Measurements from ENCODE around the gene TFDP2. TPM values are rescaled to one million over a fixed set of nuclear protein-coding genes. Genes with fewer than 3 reads are reported as not detected.
"Not testable (repeated sequence)": the region's sequence is repeated elsewhere in the genome, so short reads cannot be mapped to it uniquely, and the experiment has no call there.

TFDP2 gene
- total and polyA plus RNA-seq, 7 experiments from 2014 or later, result 23.7 to 44.7 (median 40.6) TPM

DNA sequence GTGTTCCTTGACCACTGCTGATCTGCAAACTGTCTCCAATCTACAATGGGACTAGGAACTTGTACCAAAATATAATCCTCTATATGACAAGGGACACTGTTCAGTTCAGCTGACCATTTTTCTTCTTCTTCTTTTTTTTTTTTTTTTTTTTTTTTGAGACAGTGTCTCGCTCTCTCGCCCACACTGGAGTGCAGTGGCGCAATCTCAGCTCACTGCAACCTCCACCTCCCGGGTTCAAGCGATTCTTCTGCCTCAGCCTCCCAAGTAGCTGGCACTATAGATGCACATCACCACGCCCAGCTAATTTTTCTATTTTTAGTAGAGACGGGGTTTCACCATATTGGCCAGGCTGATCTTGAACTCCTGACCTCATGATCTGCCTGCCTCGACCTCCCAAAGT is 174.6 kb downstream of the TFDP2 start:
- H3K4me3 Mint-ChIP-seq; H3K9me3 ChIP-seq (ENCODE audit: control insufficient read depth in 2 of 3, low read length in 3 of 3); H3K4me1 ChIP-seq (ENCODE audit: control insufficient read depth in 2 of 2, insufficient read depth in 2 of 2, low read length in 2 of 2); H3K4me1 Mint-ChIP-seq; intact Hi-C loops (cut with micrococcal nuclease); POLR2A ChIA-PET; DNase-seq; H3K4me3 ChIP-seq (ENCODE audit: low read length); H3K27me3 Mint-ChIP-seq; H3K27ac ChIP-seq (ENCODE audit: low read depth, low read length); H3K9me3 Mint-ChIP-seq; ATAC-seq; H3K36me3 ChIP-seq (ENCODE audit: control insufficient read depth in 2 of 3, insufficient read depth in 3 of 3, low read length in 3 of 3); H3K27ac Mint-ChIP-seq; H3K27me3 ChIP-seq (ENCODE audit: control insufficient read depth in 2 of 2, insufficient read depth in 2 of 2, low read length in 2 of 2): not testable (repeated sequence)
- peaks cover 3 to 44% (median 33%) of the 10 kb centered on the region in 5 donors for H3K36me3 Mint-ChIP-seq
- CTCF ChIA-PET, result interaction anchor here (0.7 kb wide), 1 partner anchor 191 kb away, joined by 3 read pairs; no protein-coding TSS in a partner anchor

DNA sequence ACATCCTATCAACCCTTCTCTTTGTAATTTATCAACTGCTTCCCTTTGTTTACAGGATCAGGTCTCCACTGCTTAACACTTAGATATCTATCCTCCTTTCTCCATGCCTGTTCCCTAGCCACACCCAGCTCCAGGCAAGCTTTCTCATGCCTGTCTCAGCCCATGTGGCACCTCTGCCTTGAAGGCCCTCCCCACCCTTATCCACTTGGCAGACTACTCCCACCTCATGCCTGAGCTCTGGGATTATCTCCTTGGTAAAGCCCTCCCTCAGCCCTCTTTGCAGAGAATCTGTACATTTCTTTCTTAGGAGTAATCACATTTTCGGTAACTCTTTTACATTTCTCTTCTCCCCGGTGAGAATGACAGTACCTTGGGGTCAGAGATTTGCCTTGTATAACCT is 176.9 kb downstream of the TFDP2 start:
- Mint-ChIP-seq H3K27ac (peak overlapping the region in 1 of 9 donors; percentile 20), H3K27me3 (no peaks in the 10 kb centered on the region), H3K36me3 (peaks cover 0 to 43% (median 23%) of the 10 kb centered on the region in 5 donors), H3K9me3 (no peaks in the 10 kb centered on the region), H3K4me1 (peaks cover 0 to 3% (median 0%) of the 10 kb centered on the region in 7 donors), H3K4me3 (no peak overlapping the region)
- CTCF ChIA-PET, result no interaction called here
- no peak for ATAC-seq
- Histone ChIP-seq H3K27ac (ENCODE audit: low read depth, low read length) (no peak overlapping the region), H3K9me3 (ENCODE audit: control insufficient read depth in 2 of 3, low read length in 3 of 3) (no peaks in the 10 kb centered on the region), H3K4me1 (ENCODE audit: control insufficient read depth in 2 of 2, insufficient read depth in 2 of 2, low read length in 2 of 2) (no peaks in the 10 kb centered on the region), H3K27me3 (ENCODE audit: control insufficient read depth in 2 of 2, insufficient read depth in 2 of 2, low read length in 2 of 2) (no peaks in the 10 kb centered on the region), H3K36me3 (ENCODE audit: control insufficient read depth in 2 of 3, insufficient read depth in 3 of 3, low read length in 3 of 3) (no peaks in the 10 kb centered on the region), H3K4me3 (ENCODE audit: low read length) (no peak overlapping the region)
- POLR2A ChIA-PET, result interaction anchor here (0.7 kb wide), 1 partner anchor 90 kb away, joined by 3 read pairs; no protein-coding TSS in a partner anchor
- intact Hi-C loops (cut with micrococcal nuclease), result no loop called here
- no peak for DNase-seq

DNA sequence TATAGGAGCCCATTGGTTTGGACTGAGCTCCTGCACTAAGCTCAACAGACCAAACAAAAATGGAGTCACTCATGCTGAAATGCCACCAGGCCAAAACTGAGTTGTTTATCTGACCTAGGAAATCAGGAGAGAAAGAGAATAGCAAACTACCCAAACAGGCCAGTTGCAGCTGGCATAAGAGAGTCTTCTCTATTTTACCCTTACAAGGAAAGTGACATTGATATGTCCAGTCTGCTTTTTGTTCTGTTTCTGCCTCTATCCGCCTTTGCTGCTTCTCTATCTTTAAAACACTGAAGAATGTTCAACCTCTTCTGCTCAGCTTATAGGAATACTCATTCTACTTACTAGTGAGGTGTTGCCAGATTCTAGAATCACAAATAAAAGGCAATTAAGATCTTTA is 177.8 kb downstream of the TFDP2 start:
- Mint-ChIP-seq H3K27me3 (no peaks in the 10 kb centered on the region), H3K9me3 (no peaks in the 10 kb centered on the region), H3K27ac (no peak overlapping the region), H3K4me3 (no peak overlapping the region), H3K36me3 (peaks cover 0 to 43% (median 22%) of the 10 kb centered on the region in 5 donors), H3K4me1 (peaks cover 0 to 3% (median 0%) of the 10 kb centered on the region in 7 donors)
- no peaks in the 10 kb centered on the region for H3K27me3 ChIP-seq (ENCODE audit: control insufficient read depth in 2 of 2, insufficient read depth in 2 of 2, low read length in 2 of 2)
- no peak overlapping the region for H3K27ac ChIP-seq (ENCODE audit: low read depth, low read length)
- no peaks in the 10 kb centered on the region for H3K4me1 ChIP-seq (ENCODE audit: control insufficient read depth in 2 of 2, insufficient read depth in 2 of 2, low read length in 2 of 2)
- ATAC-seq (no peak), DNase-seq (no peak)
- no peak overlapping the region for H3K4me3 ChIP-seq (ENCODE audit: low read length)
- intact Hi-C loops (cut with micrococcal nuclease), result no loop called here
- CTCF ChIA-PET, result no interaction called here
- H3K9me3 ChIP-seq (ENCODE audit: control insufficient read depth in 2 of 3, low read length in 3 of 3), result no peaks in the 10 kb centered on the region
- H3K36me3 ChIP-seq (ENCODE audit: control insufficient read depth in 2 of 3, insufficient read depth in 3 of 3, low read length in 3 of 3), result no peaks in the 10 kb centered on the region
- POLR2A ChIA-PET, result interaction anchor here (0.7 kb wide), 1 partner anchor 89 kb away, joined by 3 read pairs; no protein-coding TSS in a partner anchor

DNA sequence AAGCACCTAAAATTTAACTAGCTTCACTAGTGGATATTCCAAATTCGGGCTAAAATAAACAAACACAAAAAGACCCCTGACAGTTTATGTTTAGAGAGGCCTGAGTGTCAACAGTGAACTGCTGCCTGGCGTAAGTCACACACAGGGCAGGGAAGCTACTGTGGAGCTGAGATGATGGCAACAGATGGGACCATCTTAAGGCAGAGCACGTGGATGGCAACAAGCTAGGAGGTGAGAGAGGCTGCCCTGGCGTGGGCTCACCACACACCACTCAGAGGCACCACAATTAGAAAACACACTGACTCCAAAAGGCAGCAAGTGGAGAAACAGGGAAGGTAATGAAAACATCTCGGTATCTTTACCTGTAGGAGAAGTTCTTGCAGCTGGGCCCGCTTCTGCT is 179.6 kb downstream of the TFDP2 start:
- Histone ChIP-seq H3K9me3 (ENCODE audit: control insufficient read depth in 2 of 3, low read length in 3 of 3) (no peaks in the 10 kb centered on the region), H3K4me3 (ENCODE audit: low read length) (no peak overlapping the region), H3K27me3 (ENCODE audit: control insufficient read depth in 2 of 2, insufficient read depth in 2 of 2, low read length in 2 of 2) (no peaks in the 10 kb centered on the region), H3K4me1 (ENCODE audit: control insufficient read depth in 2 of 2, insufficient read depth in 2 of 2, low read length in 2 of 2) (no peaks in the 10 kb centered on the region), H3K27ac (ENCODE audit: low read depth, low read length) (no peak overlapping the region), H3K36me3 (ENCODE audit: control insufficient read depth in 2 of 3, insufficient read depth in 3 of 3, low read length in 3 of 3) (no peaks in the 10 kb centered on the region)
- Mint-ChIP-seq H3K27ac (no peak overlapping the region), H3K9me3 (no peaks in the 10 kb centered on the region), H3K27me3 (no peaks in the 10 kb centered on the region), H3K4me3 (no peak overlapping the region), H3K36me3 (peaks cover 0 to 35% (median 17%) of the 10 kb centered on the region in 5 donors), H3K4me1 (no peaks in the 10 kb centered on the region)
- CTCF ChIA-PET, result no interaction called here
- no peak for DNase-seq
- no peak for ATAC-seq
- intact Hi-C loops (cut with micrococcal nuclease), result loop anchor here in 1 of 2 donors (10.0 kb wide), 1 partner anchor 155 kb away; no protein-coding TSS in a partner anchor
- POLR2A ChIA-PET, result no interaction called here

DNA sequence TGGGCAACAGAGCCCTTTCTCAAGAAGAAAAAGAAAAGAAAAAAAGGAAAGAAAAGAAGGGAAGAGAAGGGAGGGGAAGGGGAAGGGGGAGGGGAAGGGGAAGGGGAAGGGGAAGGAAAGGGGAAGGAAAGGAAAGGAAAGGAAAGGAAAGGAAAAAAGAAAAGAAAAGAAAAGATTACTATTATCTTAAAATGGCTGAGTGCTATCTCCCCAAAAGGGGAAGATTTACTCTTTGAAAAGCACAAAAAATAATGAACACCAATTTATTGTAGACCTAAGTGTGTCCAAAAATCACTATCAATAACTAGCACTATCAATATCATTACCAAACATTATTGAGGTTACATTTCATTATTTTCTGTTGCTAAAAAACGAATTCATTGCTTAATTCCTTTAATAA is 183.9 kb downstream of the TFDP2 start:
- POLR2A ChIA-PET, result no interaction called here
- Mint-ChIP-seq H3K9me3 (no peaks in the 10 kb centered on the region), H3K4me3 (no peak overlapping the region), H3K27me3 (no peaks in the 10 kb centered on the region), H3K27ac (no peak overlapping the region), H3K36me3 (peaks cover 0 to 28% (median 4%) of the 10 kb centered on the region in 5 donors), H3K4me1 (peaks cover 0 to 2% (median 0%) of the 10 kb centered on the region in 7 donors)
- H3K27me3 ChIP-seq (ENCODE audit: control insufficient read depth in 2 of 2, insufficient read depth in 2 of 2, low read length in 2 of 2), result no peaks in the 10 kb centered on the region
- CTCF ChIA-PET, result no interaction called here
- no peaks in the 10 kb centered on the region for H3K4me1 ChIP-seq (ENCODE audit: control insufficient read depth in 2 of 2, insufficient read depth in 2 of 2, low read length in 2 of 2)
- H3K36me3 ChIP-seq (ENCODE audit: control insufficient read depth in 2 of 3, insufficient read depth in 3 of 3, low read length in 3 of 3), result no peaks in the 10 kb centered on the region
- intact Hi-C loops (cut with micrococcal nuclease), result loop anchor here in 1 of 2 donors (10.0 kb wide), 1 partner anchor 159 kb away; no protein-coding TSS in a partner anchor
- DNase-seq, result no peak
- ATAC-seq, result no peak
- H3K27ac ChIP-seq (ENCODE audit: low read depth, low read length), result no peak overlapping the region
- no peaks in the 10 kb centered on the region for H3K9me3 ChIP-seq (ENCODE audit: control insufficient read depth in 2 of 3, low read length in 3 of 3)
- no peak overlapping the region for H3K4me3 ChIP-seq (ENCODE audit: low read length)

DNA sequence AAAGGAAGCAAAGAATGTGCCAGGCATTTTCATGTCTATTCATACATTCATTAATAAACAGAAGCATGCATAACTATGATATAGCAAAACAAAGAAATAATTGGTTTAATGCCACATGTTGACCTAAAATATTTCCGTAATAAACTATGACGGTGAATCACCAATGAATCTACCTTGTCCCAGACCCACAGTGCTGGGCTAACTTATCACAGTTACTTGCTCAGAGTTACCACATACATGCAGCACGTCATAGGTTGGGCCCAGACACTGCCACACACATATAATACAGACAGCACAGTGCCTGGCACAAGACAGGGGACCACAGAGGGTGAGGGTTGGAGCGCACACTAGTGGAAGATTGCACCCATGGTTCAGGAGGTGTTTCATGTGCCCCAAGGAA is 186.0 kb downstream of the TFDP2 start:
- Mint-ChIP-seq H3K36me3 (peaks cover 0 to 29% (median 11%) of the 10 kb centered on the region in 5 donors), H3K27ac (no peak overlapping the region), H3K27me3 (no peaks in the 10 kb centered on the region), H3K9me3 (no peaks in the 10 kb centered on the region), H3K4me3 (no peak overlapping the region), H3K4me1 (peaks cover 0 to 2% (median 0%) of the 10 kb centered on the region in 7 donors)
- H3K27ac ChIP-seq (ENCODE audit: low read depth, low read length), result no peak overlapping the region
- peaks cover 0 to 10% (median 4%) of the 10 kb centered on the region in 3 experiments for H3K36me3 ChIP-seq (ENCODE audit: control insufficient read depth in 2 of 3, insufficient read depth in 3 of 3, low read length in 3 of 3)
- H3K27me3 ChIP-seq (ENCODE audit: control insufficient read depth in 2 of 2, insufficient read depth in 2 of 2, low read length in 2 of 2), result no peaks in the 10 kb centered on the region
- CTCF ChIA-PET, result interaction anchor here (0.7 kb wide), 1 partner anchor 317 kb away, joined by 3 read pairs; no protein-coding TSS in a partner anchor
- POLR2A ChIA-PET, result no interaction called here
- ATAC-seq (no peak), DNase-seq (no peak)
- H3K4me3 ChIP-seq (ENCODE audit: low read length), result no peak overlapping the region
- H3K9me3 ChIP-seq (ENCODE audit: control insufficient read depth in 2 of 3, low read length in 3 of 3), result no peaks in the 10 kb centered on the region
- intact Hi-C loops (cut with micrococcal nuclease), result loop anchor here in 1 of 2 donors (5.0 to 10.0 kb wide), 2 partner anchors 34 to 162 kb away; no protein-coding TSS in a partner anchor
- no peaks in the 10 kb centered on the region for H3K4me1 ChIP-seq (ENCODE audit: control insufficient read depth in 2 of 2, insufficient read depth in 2 of 2, low read length in 2 of 2)

DNA sequence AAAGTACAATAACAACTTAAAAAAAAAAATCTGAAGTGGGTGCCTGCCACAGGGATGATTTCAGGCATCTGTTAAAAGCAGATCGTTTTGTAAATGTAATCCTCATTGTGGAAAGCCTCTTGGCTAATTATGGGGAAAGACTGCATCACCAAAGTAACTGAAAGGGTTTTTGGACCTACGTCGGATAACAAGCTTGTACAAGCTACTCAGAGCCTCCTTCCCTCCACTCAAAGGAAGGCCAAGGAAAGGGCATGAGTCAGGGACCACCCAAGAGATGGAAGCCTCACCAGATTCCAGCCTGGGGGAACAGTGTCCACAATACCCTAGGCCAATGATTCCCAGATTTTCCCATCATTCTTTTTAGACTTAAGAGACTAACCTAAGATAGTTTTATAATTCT is 188.6 kb downstream of the TFDP2 start:
- no peaks in the 10 kb centered on the region for H3K4me1 ChIP-seq (ENCODE audit: control insufficient read depth in 2 of 2, insufficient read depth in 2 of 2, low read length in 2 of 2)
- H3K36me3 ChIP-seq (ENCODE audit: control insufficient read depth in 2 of 3, insufficient read depth in 3 of 3, low read length in 3 of 3), result peaks cover 0 to 15% (median 4%) of the 10 kb centered on the region in 3 experiments
- H3K9me3 ChIP-seq (ENCODE audit: control insufficient read depth in 2 of 3, low read length in 3 of 3), result no peaks in the 10 kb centered on the region
- intact Hi-C loops (cut with micrococcal nuclease), result loop anchor here in 1 of 2 donors (5.0 to 10.0 kb wide), 2 partner anchors 37 to 164 kb away; no protein-coding TSS in a partner anchor
- CTCF ChIA-PET, result interaction anchor here (0.6 to 1.2 kb wide), 2 partner anchors 184 to 319 kb away, joined by 3 read pairs; no protein-coding TSS in a partner anchor
- no peak overlapping the region for H3K4me3 ChIP-seq (ENCODE audit: low read length)
- Mint-ChIP-seq H3K9me3 (no peaks in the 10 kb centered on the region), H3K4me3 (no peak overlapping the region), H3K36me3 (peaks cover 0 to 31% (median 15%) of the 10 kb centered on the region in 5 donors), H3K27ac (no peak overlapping the region), H3K27me3 (no peaks in the 10 kb centered on the region), H3K4me1 (peaks cover 0 to 2% (median 0%) of the 10 kb centered on the region in 7 donors)
- no peak for ATAC-seq
- POLR2A ChIA-PET, result no interaction called here
- no peak for DNase-seq
- H3K27ac ChIP-seq (ENCODE audit: low read depth, low read length), result no peak overlapping the region
- H3K27me3 ChIP-seq (ENCODE audit: control insufficient read depth in 2 of 2, insufficient read depth in 2 of 2, low read length in 2 of 2), result no peaks in the 10 kb centered on the region
